ENCODE measurements around the gene ERFL.

Gene ERFL

GRCh38 chr19:41895745-41896580 is 32.3 kb downstream of the ERFL start:
- no peak for DNase-seq

GRCh38 chr19:41894350-41894749 is 33.9 kb downstream of the ERFL start:
- DNase-seq = no peak

- DNase-seq = no peak
Measured at GRCh38 chr19:41893899-41894298, 34.4 kb downstream of the ERFL start.

DNA sequence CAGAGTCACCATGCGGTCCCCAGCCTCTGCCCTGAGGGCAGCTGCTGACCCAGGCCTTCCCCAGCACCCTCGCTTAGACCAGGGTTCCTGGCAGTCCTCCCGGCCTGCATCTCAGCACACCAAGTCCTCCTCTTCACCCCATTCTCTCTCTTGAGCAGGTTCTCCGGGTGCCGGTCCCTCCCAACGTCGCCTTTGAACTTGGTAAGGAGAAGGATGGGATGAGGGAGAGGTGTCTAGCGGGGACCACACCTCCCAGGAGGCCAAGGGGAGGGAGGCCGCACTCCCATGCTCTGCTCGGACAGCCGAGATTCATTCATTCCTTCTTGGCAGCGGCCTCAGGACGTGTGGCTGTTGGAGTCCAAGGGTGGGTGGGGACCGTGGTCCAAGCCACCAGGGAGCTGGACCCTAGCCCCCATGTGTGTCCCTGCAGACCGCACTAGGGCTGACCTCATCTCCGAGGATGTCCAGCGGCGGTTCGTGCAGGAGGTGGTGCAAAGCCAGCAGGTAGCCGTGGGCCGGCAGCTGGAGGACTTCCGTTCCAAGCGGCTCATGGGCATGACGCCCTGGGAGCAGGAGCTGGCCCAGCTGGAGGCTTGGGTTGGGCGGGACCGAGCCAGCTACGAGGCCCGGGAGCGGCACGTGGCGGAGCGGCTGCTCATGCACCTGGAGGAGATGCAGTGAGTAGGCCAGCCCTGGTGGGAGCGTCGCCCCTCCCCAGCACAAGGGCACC is 35.9 kb downstream of the ERFL start:
- DNase-seq = no peak

GRCh38 chr19:41890936-41891335 is 37.3 kb downstream of the ERFL start:
- DNase-seq = no peak

GRCh38 chr19:41889896-41890295 is 38.4 kb downstream of the ERFL start:
- DNase-seq = no peak

DNA sequence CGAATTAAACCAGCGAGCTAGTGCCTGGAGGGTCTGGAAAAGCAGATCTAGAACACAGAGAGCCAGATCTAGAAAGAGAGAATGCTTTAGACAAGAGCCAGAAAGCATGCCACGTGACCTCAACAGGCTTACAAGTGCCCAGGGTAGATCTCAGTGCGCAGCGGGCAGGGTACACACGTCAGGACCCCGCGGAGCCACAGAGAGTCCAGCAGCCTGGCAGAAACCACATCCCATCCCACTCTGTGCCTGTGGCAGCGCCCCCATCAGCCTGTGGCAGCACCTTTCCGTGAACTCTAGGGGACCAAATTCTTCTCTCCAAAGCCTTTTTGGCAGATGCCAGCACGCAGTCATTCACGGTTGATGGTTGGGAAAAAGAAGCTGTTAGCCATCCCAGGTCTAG is 39.3 kb downstream of the ERFL start:
- DNase-seq = no peak

- DNase-seq = peak; percentile 84
Measured at GRCh38 chr19:41887711-41888382, 40.4 kb downstream of the ERFL start.

GRCh38 chr19:41886761-41887710 is 41.2 kb downstream of the ERFL start:
- DNase-seq = no peak

- DNase-seq = peak; percentile 88
Measured at GRCh38 chr19:41883821-41884733, 44.2 kb downstream of the ERFL start.

GRCh38 chr19:41883463-41883820 is 44.8 kb downstream of the ERFL start:
- DNase-seq = no peak

GRCh38 chr19:41882568-41883462 is 45.4 kb downstream of the ERFL start, which contains the start of gene ARHGEF1:
TSS of gene ARHGEF1 (plus strand) at chr19:41883184. CDS start at chr19:41888083, 4,899 bp downstream.
- no peak for DNase-seq

DNA sequence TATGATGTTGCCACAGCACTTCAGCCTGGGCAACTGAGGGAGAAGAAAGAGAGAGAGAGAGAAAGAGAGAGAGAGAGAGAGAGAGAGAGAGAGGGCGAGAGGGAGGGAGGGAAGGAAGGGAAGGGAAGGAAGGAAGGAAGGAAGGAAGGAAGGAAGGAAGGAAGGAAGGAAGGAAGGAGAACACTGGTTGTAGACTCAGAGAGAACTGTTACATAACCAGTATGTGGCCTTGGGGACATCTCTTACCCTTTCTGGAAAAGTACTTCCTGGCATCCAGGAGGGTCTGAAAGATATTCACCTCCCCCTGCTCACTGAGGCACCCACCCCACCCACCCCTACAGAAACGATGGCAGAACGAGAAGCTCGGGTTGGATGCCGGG is 47.9 kb downstream of the ERFL start:
- DNase-seq = no peak

- DNase-seq = no peak
Measured at GRCh38 chr19:41879670-41880328, 48.5 kb downstream of the ERFL start.

DNA sequence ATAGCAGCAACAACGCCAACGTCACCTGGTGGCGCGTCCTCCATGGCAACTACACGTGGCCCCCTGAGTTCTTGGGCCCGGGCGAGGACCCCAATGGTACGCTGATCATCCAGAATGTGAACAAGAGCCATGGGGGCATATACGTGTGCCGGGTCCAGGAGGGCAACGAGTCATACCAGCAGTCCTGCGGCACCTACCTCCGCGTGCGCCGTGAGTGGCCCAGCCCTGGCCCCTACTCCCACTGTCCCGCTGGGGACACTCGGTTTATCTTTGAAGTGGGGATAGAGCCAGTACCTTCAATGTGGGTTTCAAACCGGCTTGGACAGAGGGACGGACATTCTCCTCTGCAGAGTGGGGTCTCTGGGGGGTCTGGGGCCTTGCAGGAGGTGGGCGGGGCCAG is 49.2 kb downstream of the ERFL start:
- DNase-seq = no peak

- no peak for DNase-seq
Measured at GRCh38 chr19:41877916-41878905, 50.0 kb downstream of the ERFL start.

GRCh38 chr19:41876847-41877832 is 51.1 kb downstream of the ERFL start, which contains the start of gene CD79A:
TSS of gene CD79A (plus strand) at chr19:41877279. CDS start at chr19:41877305, 26 bp downstream.
- no peak for DNase-seq

Data from T1000 (cell line).